ENCODE measurements around the gene MAGI1.

DNA sequence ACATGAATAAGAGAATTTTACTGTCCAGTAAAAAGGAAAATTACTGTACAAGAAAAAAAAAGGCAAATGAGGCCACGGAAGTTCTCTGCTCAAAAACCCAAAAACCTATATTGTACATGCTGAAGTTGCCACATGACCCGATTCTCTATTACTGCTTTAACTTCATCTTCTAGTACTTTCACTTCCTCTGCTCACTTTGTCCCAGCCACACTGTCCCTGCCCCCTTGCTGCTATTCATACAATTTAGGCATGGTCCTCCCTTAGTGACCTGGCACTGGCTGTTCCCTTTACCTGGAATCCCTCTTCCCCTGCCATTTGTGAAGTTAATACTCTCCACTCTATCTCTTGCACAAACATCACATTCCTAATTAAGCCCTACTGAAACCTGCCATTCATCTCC, 457.4 kb downstream of the MAGI1 start:
- TF ChIP-seq, protein P1, sequence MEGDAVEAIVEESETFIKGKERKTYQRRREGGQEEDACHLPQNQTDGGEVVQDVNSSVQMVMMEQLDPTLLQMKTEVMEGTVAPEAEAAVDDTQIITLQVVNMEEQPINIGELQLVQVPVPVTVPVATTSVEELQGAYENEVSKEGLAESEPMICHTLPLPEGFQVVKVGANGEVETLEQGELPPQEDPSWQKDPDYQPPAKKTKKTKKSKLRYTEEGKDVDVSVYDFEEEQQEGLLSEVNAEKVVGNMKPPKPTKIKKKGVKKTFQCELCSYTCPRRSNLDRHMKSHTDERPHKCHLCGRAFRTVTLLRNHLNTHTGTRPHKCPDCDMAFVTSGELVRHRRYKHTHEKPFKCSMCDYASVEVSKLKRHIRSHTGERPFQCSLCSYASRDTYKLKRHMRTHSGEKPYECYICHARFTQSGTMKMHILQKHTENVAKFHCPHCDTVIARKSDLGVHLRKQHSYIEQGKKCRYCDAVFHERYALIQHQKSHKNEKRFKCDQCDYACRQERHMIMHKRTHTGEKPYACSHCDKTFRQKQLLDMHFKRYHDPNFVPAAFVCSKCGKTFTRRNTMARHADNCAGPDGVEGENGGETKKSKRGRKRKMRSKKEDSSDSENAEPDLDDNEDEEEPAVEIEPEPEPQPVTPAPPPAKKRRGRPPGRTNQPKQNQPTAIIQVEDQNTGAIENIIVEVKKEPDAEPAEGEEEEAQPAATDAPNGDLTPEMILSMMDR (IDR thresholded peaks at IDR 0.05), result no peak
- TF ChIP-seq POLR2A (IDR thresholded peaks at IDR 0.05) (no peak), POLR2AphosphoS5 (IDR thresholded peaks at IDR 0.05) (no peak)

All from prostate gland (tissue), 2 donors.